H1 (cell line): ENCODE data around the gene ITPK1. TPM values are rescaled to one million over a fixed set of nuclear protein-coding genes. Genes with fewer than 3 reads are reported as not detected.

Source experiments
- CTCF ChIA-PET: fragments of 300-600 bp; sonication (Branson Sonifier 250); formaldehyde crosslinking; loops from one replicate; lab custom pipeline; 2021; ENCODE audit not compliant: partially characterized antibody; lab: Charles Lee
- POLR2A ChIA-PET: fragments of 300-600 bp; sonication (Branson Sonifier 250); formaldehyde crosslinking; loops from one replicate; lab custom pipeline; 2021; ENCODE audit warnings: inconsistent platforms; ENCODE audit not compliant: partially characterized antibody; lab: Charles Lee
- DNase-seq, 2 experiments: peaks; one replicate each; pipeline versions ENCODE4 v3.0.0 to v3.0.0-alpha.2; 2010 to 2022; ENCODE audit warnings: low spot score in 2 of 2, low read depth in 1 of 2, mixed read lengths in 1 of 2
- FAIRE-seq: peaks from 2 replicates; lab custom pipeline; 2011; peaks lifted over from hg19 to GRCh38; lab: Jason Lieb, UNC
- H2AFZ ChIP-seq: 2 replicates; pipeline ENCODE4 v1.8.1; 2012; ENCODE audit warnings: low read length, inconsistent platforms
- H2AK5ac ChIP-seq: 2 replicates; pipeline ENCODE4 v1.6.1; 2013; ENCODE audit warnings: low read depth, low read length
- H2BK120ac ChIP-seq: replicated peaks from 2 replicates; pipeline ENCODE3; 2013; ENCODE audit warnings: low read depth, low read length, inconsistent platforms
- H2BK12ac ChIP-seq: 2 replicates; pipeline ENCODE4 v1.6.1; 2013; ENCODE audit warnings: low read depth, low read length
- H2BK15ac ChIP-seq: 2 replicates; pipeline ENCODE4 v1.6.1; 2013; ENCODE audit warnings: low read length
- H2BK20ac ChIP-seq: 2 replicates; pipeline ENCODE4 v1.6.1; 2013; ENCODE audit warnings: low read length
- H2BK5ac ChIP-seq: 2 replicates; pipeline ENCODE4 v1.6.1; 2013; ENCODE audit warnings: low read depth, low read length
- H3K14ac ChIP-seq: 2 replicates; pipeline ENCODE4 v1.6.1; 2013; ENCODE audit warnings: inconsistent platforms; ENCODE audit not compliant: insufficient read length
- H3K18ac ChIP-seq: 2 replicates; pipeline ENCODE4 v1.6.1; 2013; ENCODE audit warnings: low read length; ENCODE audit errors: extremely low read depth
- H3K23ac ChIP-seq: 2 replicates; pipeline ENCODE4 v1.6.1; 2013; ENCODE audit warnings: inconsistent platforms; ENCODE audit not compliant: insufficient read length
- H3K23me2 ChIP-seq: 2 replicates; pipeline ENCODE4 v1.6.1; 2013; ENCODE audit warnings: low read depth, low read length
- H3K27ac ChIP-seq: 2 replicates; pipeline ENCODE4 v1.6.1; 2011; ENCODE audit warnings: low read depth, low read length, inconsistent platforms
- H3K27me3 ChIP-seq, 4 experiments: replicated peaks in 1 of 4; 1 replicate in 1 of 4; 2 replicates in 3 of 4; pipeline versions ENCODE4 v1.6.1 to v1.8.1; 2011 to 2013; ENCODE audit warnings: low read length in 3 of 4, mild to moderate bottlenecking in 3 of 4, inconsistent platforms in 2 of 4, mixed read lengths in 2 of 4, moderate library complexity in 1 of 4; ENCODE audit not compliant: control insufficient read depth in 3 of 4, insufficient read depth in 3 of 4; ENCODE audit errors: extremely low read depth in 1 of 4
- H3K36me3 ChIP-seq, 4 experiments: 2 replicates each; pipeline versions ENCODE4 v1.6.1 to v1.8.1; 2011 to 2013; ENCODE audit warnings: mild to moderate bottlenecking in 4 of 4, low read length in 3 of 4, moderate library complexity in 2 of 4, control low read depth in 1 of 4, inconsistent platforms in 1 of 4; ENCODE audit not compliant: insufficient read depth in 4 of 4, control insufficient read depth in 2 of 4
- H3K4ac ChIP-seq: replicated peaks from 2 replicates; pipeline ENCODE3; 2013; ENCODE audit warnings: low read length, low read depth, mixed read lengths, inconsistent platforms; ENCODE audit not compliant: insufficient read length
- H3K4me1 ChIP-seq, 4 experiments: replicated peaks in 1 of 4; 1 replicate in 1 of 4; 2 replicates in 3 of 4; pipeline versions ENCODE4 v1.6.1 to v1.8.1; 2011 to 2013; ENCODE audit warnings: low read length in 3 of 4, inconsistent platforms in 2 of 4, mixed read lengths in 1 of 4; ENCODE audit not compliant: insufficient read depth in 4 of 4, control insufficient read depth in 3 of 4
- H3K4me2 ChIP-seq, 2 experiments: 2 replicates each; pipeline versions ENCODE4 v1.6.1 to v1.8.1; 2011 to 2013; ENCODE audit warnings: low read depth in 2 of 2, low read length in 2 of 2, control low read depth in 1 of 2, inconsistent platforms in 1 of 2, mild to moderate bottlenecking in 1 of 2; ENCODE audit not compliant: insufficient read depth in 1 of 2
- H3K4me3 ChIP-seq, 4 experiments: fragments of 200-600, 300-600 bp in 1 of 4; sonication (generic), shearing (Covaris generic), sonication (Bioruptor Twin) in 1 of 4; 2 replicates each; pipeline versions ENCODE4 v1.5.1 to v1.8.1; 2011 to 2016; ENCODE audit warnings: low read length in 4 of 4, low read depth in 3 of 4, control low read depth in 2 of 4, inconsistent platforms in 2 of 4, mild to moderate bottlenecking in 2 of 4, mixed read lengths in 1 of 4, moderate library complexity in 1 of 4; ENCODE audit not compliant: insufficient read depth in 2 of 4; ENCODE audit errors: extremely low read depth in 1 of 4
- H3K56ac ChIP-seq: replicated peaks from 2 replicates; pipeline ENCODE3; 2013; ENCODE audit warnings: low read depth, mild to moderate bottlenecking, mixed read lengths, low read length, inconsistent platforms; ENCODE audit not compliant: insufficient read length
- H3K79me1 ChIP-seq: 2 replicates; pipeline ENCODE4 v1.6.1; 2013; ENCODE audit warnings: low read depth, low read length, control low read depth
- H3K79me2 ChIP-seq, 2 experiments: 2 replicates each; pipeline versions ENCODE4 v1.6.1 to v1.8.1; 2012 to 2013; ENCODE audit warnings: low read length in 2 of 2, mild to moderate bottlenecking in 2 of 2, inconsistent platforms in 1 of 2; ENCODE audit not compliant: insufficient read depth in 2 of 2, control insufficient read depth in 1 of 2
- H3K9ac ChIP-seq, 4 experiments: replicated peaks in 1 of 4; 1 replicate in 1 of 4; 2 replicates in 3 of 4; pipeline versions ENCODE4 v1.6.1 to v1.8.1; 2011 to 2013; ENCODE audit warnings: low read depth in 3 of 4, low read length in 3 of 4, control low read depth in 2 of 4, mild to moderate bottlenecking in 2 of 4, moderate library complexity in 2 of 4, inconsistent platforms in 1 of 4; ENCODE audit errors: extremely low read depth in 1 of 4
- H3K9me3 ChIP-seq, 2 experiments: 2 replicates each; pipeline versions ENCODE4 v1.6.1 to v1.8.1; 2012 to 2013; ENCODE audit warnings: mild to moderate bottlenecking in 2 of 2, moderate library complexity in 2 of 2, control low read depth in 1 of 2, inconsistent platforms in 1 of 2, low read depth in 1 of 2, low read length in 1 of 2, mixed read lengths in 1 of 2; ENCODE audit not compliant: insufficient read depth in 2 of 2
- H4K20me1 ChIP-seq, 2 experiments: replicated peaks in 1 of 2; 2 replicates each; pipeline versions ENCODE3 to v1.8.1; 2011 to 2013; ENCODE audit warnings: inconsistent platforms in 2 of 2, low read length in 2 of 2, mild to moderate bottlenecking in 1 of 2; ENCODE audit not compliant: insufficient read depth in 2 of 2, control insufficient read depth in 1 of 2
- H4K5ac ChIP-seq: 2 replicates; pipeline ENCODE4 v1.6.1; 2013; ENCODE audit warnings: low read length, low read depth, mixed read lengths, inconsistent platforms; ENCODE audit not compliant: insufficient read length
- H4K8ac ChIP-seq: 2 replicates; pipeline ENCODE4 v1.8.0; 2013; ENCODE audit warnings: mild to moderate bottlenecking, moderate library complexity, low read length, inconsistent platforms; ENCODE audit not compliant: insufficient read depth; ENCODE audit errors: extremely low read depth
- H4K91ac ChIP-seq: replicated peaks from 2 replicates; pipeline ENCODE3; 2013; ENCODE audit warnings: low read length, mixed read lengths, inconsistent platforms; ENCODE audit not compliant: insufficient read length
- CBX5 ChIP-seq: fragments of 300-800, 300-1000 bp; sonication (generic); IDR thresholded peaks from 2 replicates; pipeline ENCODE4 v1.7.1; 2016; ENCODE audit warnings: antibody characterized with exemption, low read length, low read depth
- CEBPB ChIP-seq: IDR thresholded peaks from 2 replicates; pipeline ENCODE4 v1.6.1; 2012; ENCODE audit warnings: low read depth, low read length
- GABPA ChIP-seq: IDR thresholded peaks from 2 replicates; pipeline ENCODE4 v1.6.1; 2011; ENCODE audit warnings: mild to moderate bottlenecking, low read length, moderate library complexity, borderline replicate concordance; ENCODE audit not compliant: insufficient read depth
- NRF1 ChIP-seq: IDR thresholded peaks from 2 replicates; pipeline ENCODE4 v1.6.1; 2011; ENCODE audit warnings: mild to moderate bottlenecking, low read depth, low read length, improper control_type of control experiment
- POU5F1 ChIP-seq: IDR thresholded peaks from 2 replicates; pipeline ENCODE4 v1.6.1; 2011; ENCODE audit warnings: low read depth, mild to moderate bottlenecking, low read length, moderate library complexity
- RAD21 ChIP-seq, 2 experiments: IDR thresholded peaks in 1 of 2; conservative IDR thresholded peaks in 1 of 2; 2 replicates each; pipeline ENCODE4 v1.6.1; 2011; ENCODE audit warnings: low read depth in 2 of 2, low read length in 2 of 2, improper control_type of control experiment in 1 of 2, inconsistent platforms in 1 of 2, mild to moderate bottlenecking in 1 of 2, moderate library complexity in 1 of 2
- SIX5 ChIP-seq: IDR thresholded peaks from 2 replicates; pipeline ENCODE4 v1.6.1; 2011; ENCODE audit warnings: mild to moderate bottlenecking, low read depth, low read length
- WGBS, 2 experiments: shearing (Covaris generic) in 1 of 2; methylation state at CpG; one replicate each; pipeline versions ENCODE4 v1.1.6 to v1.1.7; 2013 to 2015; ENCODE audit warnings: low lambda C conversion rate in 2 of 2, mixed read lengths in 2 of 2, inconsistent platforms in 1 of 2, low coverage in 1 of 2, missing lambda C conversion rate in 1 of 2; ENCODE audit not compliant: insufficient replicate concordance in 2 of 2, insufficient coverage in 1 of 2, insufficient read length in 1 of 2; ENCODE audit errors: extremely low coverage in 1 of 2, missing lambda C conversion rate in 1 of 2; 5-methylcytosine and 5-hydroxymethylcytosine counted together
- polyA plus RNA-seq, 7 experiments: library from polyadenylated mRNA; depleted of rRNA in 3 of 7; stranded (reverse) in 5 of 7; unstranded in 2 of 7; fragments of >200 nt in 5 of 7; fragments of 200-250 nt in 2 of 7; gene quantifications; 1 replicate in 5 of 7; 2 replicates in 1 of 7; 4 replicates in 1 of 7; pipeline versions ENCODE4 v1.2.1 to v1.2.3, GENCODE V29; 2011 to 2013; ENCODE audit warnings: missing spikeins in 2 of 7, mixed read lengths in 2 of 7
- total RNA-seq: library from RNA; stranded (reverse); fragmentation: NEBNext Ultra II Directional; extraction: Animal tissue kit (Norgen Biotek cat#: 25700); gene quantifications from 2 replicates; pipeline ENCODE4 v1.2.1, GENCODE V29; 2021
- TF ChIP-seq, protein P1 (sequence below), 3 experiments: IDR thresholded peaks; 1 replicate in 2 of 3; 2 replicates in 1 of 3; pipeline versions ENCODE4 v1.5.1 to v1.6.1; 2011; ENCODE audit warnings: low read length in 3 of 3, mild to moderate bottlenecking in 3 of 3, inconsistent platforms in 2 of 3, low read depth in 1 of 3, moderate library complexity in 1 of 3; ENCODE audit not compliant: insufficient read depth in 1 of 3; ENCODE audit errors: control extremely low read depth in 1 of 3

Gene ITPK1
- total and polyA plus RNA-seq, 2 of the 8 experiments (the other 6 are each of a cell fraction or from before 2014, with no cell fraction given): 108 to 143 TPM

GRCh38 chr14:93027810-93028723, 87.7 kb downstream of the ITPK1 start:
- no peak for FAIRE-seq
- H3K9ac ChIP-seq: no peak overlapping the region
- TF ChIP-seq CEBPB (no peak), GABPA (no peak), SIX5 (no peak), NRF1 (no peak), POU5F1 (no peak), RAD21 (IDR thresholded peaks at IDR 0.05 in 1 of 2, conservative IDR thresholded peaks at IDR 0.05 in 1 of 2; ENCODE audit: low read depth in 2 of 2, low read length in 2 of 2) (no peak), CBX5 (no peak)
- TF ChIP-seq, protein P1, sequence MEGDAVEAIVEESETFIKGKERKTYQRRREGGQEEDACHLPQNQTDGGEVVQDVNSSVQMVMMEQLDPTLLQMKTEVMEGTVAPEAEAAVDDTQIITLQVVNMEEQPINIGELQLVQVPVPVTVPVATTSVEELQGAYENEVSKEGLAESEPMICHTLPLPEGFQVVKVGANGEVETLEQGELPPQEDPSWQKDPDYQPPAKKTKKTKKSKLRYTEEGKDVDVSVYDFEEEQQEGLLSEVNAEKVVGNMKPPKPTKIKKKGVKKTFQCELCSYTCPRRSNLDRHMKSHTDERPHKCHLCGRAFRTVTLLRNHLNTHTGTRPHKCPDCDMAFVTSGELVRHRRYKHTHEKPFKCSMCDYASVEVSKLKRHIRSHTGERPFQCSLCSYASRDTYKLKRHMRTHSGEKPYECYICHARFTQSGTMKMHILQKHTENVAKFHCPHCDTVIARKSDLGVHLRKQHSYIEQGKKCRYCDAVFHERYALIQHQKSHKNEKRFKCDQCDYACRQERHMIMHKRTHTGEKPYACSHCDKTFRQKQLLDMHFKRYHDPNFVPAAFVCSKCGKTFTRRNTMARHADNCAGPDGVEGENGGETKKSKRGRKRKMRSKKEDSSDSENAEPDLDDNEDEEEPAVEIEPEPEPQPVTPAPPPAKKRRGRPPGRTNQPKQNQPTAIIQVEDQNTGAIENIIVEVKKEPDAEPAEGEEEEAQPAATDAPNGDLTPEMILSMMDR (IDR thresholded peaks at IDR 0.05; ENCODE audit: control extremely low read depth in 1 of 3, insufficient read depth in 1 of 3, low read depth in 1 of 3, low read length in 3 of 3): no peak

More at GRCh38 chr14:93027810-93028723, 87.7 kb downstream of the ITPK1 start:
- H4K20me1 ChIP-seq: peaks cover 17 to 18% of the 10 kb centered on the region in 2 experiments
- H3K4me3 ChIP-seq: no peak overlapping the region
- H3K27me3 ChIP-seq: no peaks in the 10 kb centered on the region
- no peak overlapping the region for H3K56ac ChIP-seq
- H3K36me3 ChIP-seq: no peaks in the 10 kb centered on the region
- no peak overlapping the region for H3K4me2 ChIP-seq
- H4K91ac ChIP-seq: no peak overlapping the region
- no peak overlapping the region for H3K23ac ChIP-seq
- peaks cover 0 to 76% of the 10 kb centered on the region in 2 experiments; a peak in 2 of 4 replicates for H3K79me2 ChIP-seq
- WGBS, 2 experiments: 91% methylated on average over 19 of the region's 19 CpGs; no CpG with 5 or more reads in 1 of the 2 experiments
- peaks cover 23% of the 10 kb centered on the region; the same call in 1 of the 2 replicates for H3K79me1 ChIP-seq
- ChIA-PET POLR2A (interaction anchor here (1.0 kb wide), 1 partner anchor 85 kb away, joined by 3 read pairs; no protein-coding TSS in a partner anchor), CTCF (interaction anchor here (1.0 to 2.5 kb wide), 6 partner anchors 9 to 104 kb away, joined by 3 to 10 read pairs (median 4); no protein-coding TSS in a partner anchor)
- no peak overlapping the region for H2BK20ac ChIP-seq
- H3K4ac ChIP-seq: no peak overlapping the region
- no peak overlapping the region for H3K14ac ChIP-seq
- H2AK5ac ChIP-seq: no peak overlapping the region
- no peak overlapping the region for H2BK12ac ChIP-seq
- H3K23me2 ChIP-seq: no peaks in the 10 kb centered on the region
- H4K5ac ChIP-seq: no peak overlapping the region
- peak overlapping the region; percentile 29; the same call in 1 of the 2 replicates for H4K8ac ChIP-seq
- no peak for DNase-seq
- H3K4me1 ChIP-seq: peaks cover 4 to 24% (median 12%) of the 10 kb centered on the region in 4 experiments
- no peaks in the 10 kb centered on the region for H3K9me3 ChIP-seq
- peak overlapping the region; percentile 4; the same call in 1 of the 2 replicates for H3K27ac ChIP-seq
- H2BK15ac ChIP-seq: no peak overlapping the region
- no peak overlapping the region for H3K18ac ChIP-seq
- H2BK5ac ChIP-seq: peak overlapping the region; percentile 46; the same call in 1 of the 2 replicates
- no peak overlapping the region for H2AFZ ChIP-seq
- no peak overlapping the region for H2BK120ac ChIP-seq
